Measurements from ENCODE around the gene TAS2R60. TPM values are rescaled to one million over a fixed set of nuclear protein-coding genes. Genes with fewer than 3 reads are reported as not detected.

TAS2R60 gene
- total and polyA plus RNA-seq, 2 experiments from 2014 or later: 0.37 to 4.0 TPM

GRCh38 chr7:143459359-143459758 lies 16.1 kb downstream of the TAS2R60 start:
- H3K27me3 Mint-ChIP-seq (ENCODE audit: insufficient read depth, low read depth, poor library complexity): no peaks in the 10 kb centered on the region
- no peaks in the 10 kb centered on the region for H3F3A ChIP-seq (replicated peaks; ENCODE audit: low read depth)
- TF ChIP-seq ZNF114 (CRISPR knock-in tag; IDR thresholded peaks at IDR 0.05) (no peak), JUNB (IDR thresholded peaks at IDR 0.05; ENCODE audit: unreplicated experiment) (no peak), ETS1 (IDR thresholded peaks at IDR 0.05) (no peak), STAT1 (IDR thresholded peaks at IDR 0.05; ENCODE audit: unreplicated experiment) (no peak), CTCF (conservative IDR thresholded peaks at IDR 0.05; ENCODE audit: low read depth in 2 of 2) (no peak), NANOG (IDR thresholded peaks at IDR 0.05; ENCODE audit: borderline replicate concordance) (no peak), EZH2phosphoT487 (IDR thresholded peaks at IDR 0.05; ENCODE audit: unreplicated experiment) (no peak), ZNF331 (CRISPR knock-in tag; IDR thresholded peaks at IDR 0.05; ENCODE audit: low read depth) (no peak), POLR2AphosphoS5 (IDR thresholded peaks at IDR 0.05; ENCODE audit: low read depth) (no peak)
- H2AFZ ChIP-seq: no peak overlapping the region
- peaks cover 5% of the 10 kb centered on the region; the same call in 2 of the 3 replicates for H3K36me3 Mint-ChIP-seq (ENCODE audit: low read depth)
- no peak overlapping the region for H3K27ac Mint-ChIP-seq
- peaks cover 17% of the 10 kb centered on the region for H3K9me3 Mint-ChIP-seq
- no peaks in the 10 kb centered on the region; the same call in 1 of the 2 replicates for H3K4me1 ChIP-seq (ENCODE audit: insufficient read depth)
- no peak overlapping the region for H3K4me3 Mint-ChIP-seq
- H3K4me2 ChIP-seq: no peak overlapping the region
- DNase-seq (ENCODE audit: low spot score) (no peak), ATAC-seq (no peak)
- 0 out of 2 replicates have a peak, but pooled peaks cover 6% of the 10 kb centered on the region for H3K36me3 ChIP-seq (ENCODE audit: insufficient read depth)
- H3K79me2 ChIP-seq (replicated peaks; ENCODE audit: insufficient read depth): no peaks in the 10 kb centered on the region
- no peaks in the 10 kb centered on the region for H3K9me2 ChIP-seq (ENCODE audit: insufficient read depth)
- H3K4me1 Mint-ChIP-seq: peaks cover 5% of the 10 kb centered on the region; the same call in 2 of the 3 replicates
- H4K20me1 ChIP-seq (replicated peaks; ENCODE audit: insufficient read depth): no peaks in the 10 kb centered on the region
- no peak overlapping the region for H3K4me3 ChIP-seq
- no peak overlapping the region for H3K27ac ChIP-seq (ENCODE audit: low read depth)
- no peaks in the 10 kb centered on the region for H3K27me3 ChIP-seq (ENCODE audit: insufficient read depth)

- no peak for ATAC-seq
- no peak overlapping the region for H3K4me3 Mint-ChIP-seq
- H3K9me3 Mint-ChIP-seq: peaks cover 17% of the 10 kb centered on the region
- 0 out of 2 replicates have a peak, but pooled peaks cover 6% of the 10 kb centered on the region for H3K36me3 ChIP-seq (ENCODE audit: insufficient read depth)
- H3K79me2 ChIP-seq (replicated peaks; ENCODE audit: insufficient read depth): no peaks in the 10 kb centered on the region
- DNase-seq (ENCODE audit: low spot score): no peak
- no peak overlapping the region for H3K27ac ChIP-seq (ENCODE audit: low read depth)
- no peak overlapping the region for H3K4me2 ChIP-seq
- H3K36me3 Mint-ChIP-seq (ENCODE audit: low read depth): peaks cover 5% of the 10 kb centered on the region; the same call in 2 of the 3 replicates
- H3K27me3 Mint-ChIP-seq (ENCODE audit: insufficient read depth, low read depth, poor library complexity): no peaks in the 10 kb centered on the region
- H4K20me1 ChIP-seq (replicated peaks; ENCODE audit: insufficient read depth): no peaks in the 10 kb centered on the region
- H3K4me1 ChIP-seq (ENCODE audit: insufficient read depth): no peaks in the 10 kb centered on the region
- no peaks in the 10 kb centered on the region for H3K27me3 ChIP-seq (ENCODE audit: insufficient read depth)
- H3K4me3 ChIP-seq: no peak overlapping the region
- H3F3A ChIP-seq (replicated peaks; ENCODE audit: low read depth): no peaks in the 10 kb centered on the region
- no peak overlapping the region for H3K27ac Mint-ChIP-seq
- no peaks in the 10 kb centered on the region for H3K9me2 ChIP-seq (ENCODE audit: insufficient read depth)
- peaks cover 3% of the 10 kb centered on the region; the same call in 2 of the 3 replicates for H3K4me1 Mint-ChIP-seq
- H2AFZ ChIP-seq: no peak overlapping the region
- TF ChIP-seq REST (IDR thresholded peaks at IDR 0.05; ENCODE audit: unreplicated experiment): no peak
These were observed 17.2 kb downstream of the TAS2R60 start for GRCh38 chr7:143460271-143460979.
